ENCODE data around the gene HOMER1.
A peak's percentile ranks its signal among the peaks of the same experiment; 100 is the strongest.

The HOMER1 gene, protein sequence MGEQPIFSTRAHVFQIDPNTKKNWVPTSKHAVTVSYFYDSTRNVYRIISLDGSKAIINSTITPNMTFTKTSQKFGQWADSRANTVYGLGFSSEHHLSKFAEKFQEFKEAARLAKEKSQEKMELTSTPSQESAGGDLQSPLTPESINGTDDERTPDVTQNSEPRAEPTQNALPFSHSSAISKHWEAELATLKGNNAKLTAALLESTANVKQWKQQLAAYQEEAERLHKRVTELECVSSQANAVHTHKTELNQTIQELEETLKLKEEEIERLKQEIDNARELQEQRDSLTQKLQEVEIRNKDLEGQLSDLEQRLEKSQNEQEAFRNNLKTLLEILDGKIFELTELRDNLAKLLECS

DNA sequence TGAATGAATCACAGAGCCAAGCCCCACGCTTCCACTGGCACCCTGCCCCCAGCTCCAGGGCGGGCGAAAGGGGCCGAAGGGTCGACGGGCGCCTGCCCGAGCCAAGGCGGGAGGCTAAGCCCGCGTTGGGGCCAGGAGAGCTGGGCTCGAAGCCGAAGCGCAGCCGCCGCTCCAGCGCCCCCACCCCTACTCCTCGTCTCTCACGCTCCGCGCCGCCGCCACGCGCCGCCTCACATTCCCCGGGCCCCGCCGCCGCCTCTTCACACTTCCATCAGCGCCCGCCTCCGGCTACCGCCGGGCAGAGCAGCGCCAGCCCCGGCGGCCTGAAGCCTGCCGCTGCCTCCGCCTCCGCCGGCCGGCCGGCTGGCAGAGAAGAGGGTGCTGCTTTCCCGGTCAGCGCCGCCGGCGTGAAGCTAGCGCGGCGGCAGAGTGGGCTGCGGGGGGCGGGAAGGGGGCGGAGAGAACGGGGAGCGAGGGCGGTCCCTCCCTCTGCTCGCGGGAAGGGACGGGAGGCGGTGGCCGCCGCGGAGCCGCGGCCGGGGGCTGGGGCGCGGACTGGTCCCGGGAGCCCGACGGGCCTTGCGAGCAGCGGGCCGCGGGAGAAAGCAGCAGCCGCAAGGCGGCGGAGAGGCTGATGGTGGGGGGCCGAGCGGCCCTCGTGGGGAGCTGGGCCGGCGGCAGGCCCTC, at the start of gene HOMER1:
Gene HOMER1 (minus strand): TSS at position 431 of the 687 bp plus-strand sequence. CDS start 1,360 bp downstream, outside the sequence.
- peak; percentile 87 for DNase-seq (ENCODE audit: low read depth)
- TF ChIP-seq, protein P1, sequence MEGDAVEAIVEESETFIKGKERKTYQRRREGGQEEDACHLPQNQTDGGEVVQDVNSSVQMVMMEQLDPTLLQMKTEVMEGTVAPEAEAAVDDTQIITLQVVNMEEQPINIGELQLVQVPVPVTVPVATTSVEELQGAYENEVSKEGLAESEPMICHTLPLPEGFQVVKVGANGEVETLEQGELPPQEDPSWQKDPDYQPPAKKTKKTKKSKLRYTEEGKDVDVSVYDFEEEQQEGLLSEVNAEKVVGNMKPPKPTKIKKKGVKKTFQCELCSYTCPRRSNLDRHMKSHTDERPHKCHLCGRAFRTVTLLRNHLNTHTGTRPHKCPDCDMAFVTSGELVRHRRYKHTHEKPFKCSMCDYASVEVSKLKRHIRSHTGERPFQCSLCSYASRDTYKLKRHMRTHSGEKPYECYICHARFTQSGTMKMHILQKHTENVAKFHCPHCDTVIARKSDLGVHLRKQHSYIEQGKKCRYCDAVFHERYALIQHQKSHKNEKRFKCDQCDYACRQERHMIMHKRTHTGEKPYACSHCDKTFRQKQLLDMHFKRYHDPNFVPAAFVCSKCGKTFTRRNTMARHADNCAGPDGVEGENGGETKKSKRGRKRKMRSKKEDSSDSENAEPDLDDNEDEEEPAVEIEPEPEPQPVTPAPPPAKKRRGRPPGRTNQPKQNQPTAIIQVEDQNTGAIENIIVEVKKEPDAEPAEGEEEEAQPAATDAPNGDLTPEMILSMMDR (IDR thresholded peaks at IDR 0.05; ENCODE audit: insufficient read depth, low read depth, low read length, missing control alignments): no peak
- peak within 1 kb of the TSS; percentile 59 for H3K4me3 ChIP-seq (ENCODE audit: low read depth, low read length)

DNA sequence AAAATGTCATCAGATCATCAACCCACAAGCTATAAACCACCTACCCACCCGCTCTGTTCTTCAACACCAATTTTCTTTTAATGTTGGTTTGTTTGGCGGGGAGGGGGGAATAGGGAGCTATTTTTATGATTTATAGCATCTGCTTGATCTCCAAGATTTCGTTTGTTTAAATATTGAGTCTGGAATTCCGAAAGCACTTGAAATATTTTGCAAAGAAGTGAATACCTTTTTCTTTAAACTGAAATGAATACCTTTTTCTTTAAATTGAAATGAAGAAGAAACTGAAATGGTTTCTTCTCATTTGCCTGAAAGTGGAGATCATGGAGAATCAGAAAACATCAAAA, 49.3 kb upstream of the HOMER1 start:
- TF ChIP-seq, protein P1 (IDR thresholded peaks at IDR 0.05; ENCODE audit: insufficient read depth, low read depth, low read length, missing control alignments): no peak
- H3K4me3 ChIP-seq (ENCODE audit: low read depth, low read length): no peak overlapping the region
- DNase-seq (ENCODE audit: low read depth): no peak

DNA sequence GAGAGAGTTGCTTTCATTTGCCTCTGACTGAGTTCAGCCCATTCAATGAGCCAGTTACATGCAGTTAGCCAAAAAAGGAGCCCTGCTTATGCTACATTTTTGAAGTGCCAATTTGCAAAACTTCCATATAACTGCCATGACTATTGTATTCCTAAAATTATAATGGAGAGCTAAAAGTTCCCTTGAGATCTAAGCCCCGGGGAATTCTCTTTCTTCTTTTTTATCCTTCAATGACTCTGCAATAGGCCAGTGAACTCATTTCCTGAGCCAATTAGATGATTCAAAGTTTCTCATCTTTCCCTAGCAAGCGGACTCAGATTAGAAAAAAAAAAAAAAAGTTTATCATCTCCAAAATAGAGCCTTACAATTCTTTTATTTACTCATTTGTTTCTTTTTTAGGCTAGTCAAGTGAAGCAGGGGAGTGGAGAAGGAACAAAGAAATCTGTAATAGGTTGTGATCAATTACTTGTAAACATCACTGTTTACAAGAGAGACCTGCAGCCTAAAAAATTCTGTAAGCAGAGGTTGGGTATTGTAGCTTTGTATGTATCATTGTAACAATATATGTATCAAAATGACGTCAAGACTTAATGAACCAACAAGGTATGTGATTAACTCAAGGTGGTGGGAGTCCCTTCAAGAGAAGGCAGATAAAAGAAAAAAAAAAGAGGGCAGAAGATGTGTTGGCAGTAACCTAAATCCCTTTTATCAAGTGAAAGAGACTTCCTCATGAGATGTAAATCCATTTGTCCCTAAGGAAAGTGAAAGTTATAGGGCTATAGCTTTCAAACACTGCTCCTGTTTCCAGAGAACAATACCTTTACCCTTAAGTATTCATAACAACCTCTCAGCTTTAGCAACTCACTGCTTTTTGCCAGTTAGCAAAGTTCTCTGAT, 48.7 kb upstream of the HOMER1 start:
- TF ChIP-seq, protein P1 (IDR thresholded peaks at IDR 0.05; ENCODE audit: insufficient read depth, low read depth, low read length, missing control alignments): no peak
- DNase-seq (ENCODE audit: low read depth): no peak
- H3K4me3 ChIP-seq (ENCODE audit: low read depth, low read length): no peak overlapping the region

DNA sequence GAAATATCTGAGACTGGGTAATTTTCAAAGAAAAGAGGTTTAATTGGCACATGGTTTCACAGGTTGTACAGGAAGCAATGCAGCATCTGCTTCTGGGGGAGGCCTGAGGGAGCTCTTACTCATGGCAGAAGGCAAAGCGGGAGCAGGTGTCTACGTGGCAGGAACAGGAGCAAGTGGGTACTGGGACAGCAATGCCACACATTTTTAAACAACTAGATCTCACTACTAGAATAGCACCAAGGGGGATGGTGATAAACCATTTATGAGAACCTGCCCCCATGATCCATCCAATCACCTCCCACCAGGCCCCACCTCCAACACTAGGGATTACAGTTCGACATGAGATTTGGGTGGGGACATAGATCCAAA, 47.6 kb upstream of the HOMER1 start:
- no peak for DNase-seq (ENCODE audit: low read depth)
- no peak overlapping the region for H3K4me3 ChIP-seq (ENCODE audit: low read depth, low read length)

DNA sequence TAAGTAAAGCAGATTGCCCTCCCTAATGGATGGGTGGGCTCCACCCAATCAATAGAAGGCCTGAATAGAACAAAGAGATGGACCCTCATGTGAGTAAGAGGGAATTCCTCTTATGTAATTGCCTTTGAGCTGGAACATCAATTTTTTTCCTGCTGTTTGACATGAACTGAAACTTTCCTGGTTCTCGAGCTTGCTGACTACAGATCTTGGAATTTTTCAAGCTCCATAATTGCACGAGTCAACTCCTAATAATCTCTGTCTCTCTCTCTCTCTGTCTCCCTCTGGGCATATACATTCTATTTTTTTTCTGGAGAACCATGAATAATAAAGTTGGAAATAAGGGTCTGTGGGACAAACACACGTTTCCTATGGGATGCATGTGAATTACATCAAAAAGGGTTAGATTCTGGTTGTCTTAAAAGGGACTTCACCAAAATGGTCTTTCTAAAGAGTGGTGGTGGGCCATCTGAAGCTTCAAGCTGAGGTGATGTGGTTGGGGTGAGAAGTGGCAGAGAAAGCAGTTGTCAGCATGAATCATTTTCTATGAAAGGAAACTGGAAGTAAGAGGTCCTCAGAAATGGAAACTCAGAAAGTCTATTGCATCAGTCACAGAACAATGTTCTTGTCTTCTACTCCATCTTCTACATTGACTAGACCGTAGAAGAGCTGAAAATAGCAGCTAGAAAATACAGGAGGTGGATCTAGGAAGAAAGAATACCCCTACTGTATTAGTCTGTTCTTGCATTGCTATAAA, 47.0 kb upstream of the HOMER1 start:
- peak; percentile 75 for DNase-seq (ENCODE audit: low read depth)
- TF ChIP-seq, protein P1 (IDR thresholded peaks at IDR 0.05; ENCODE audit: insufficient read depth, low read depth, low read length, missing control alignments): no peak
- H3K4me3 ChIP-seq (ENCODE audit: low read depth, low read length): no peak overlapping the region

More for the DNA sequence above, 47.6 kb upstream of the HOMER1 start:
- TF ChIP-seq, protein P1 (IDR thresholded peaks at IDR 0.05; ENCODE audit: insufficient read depth, low read depth, low read length, missing control alignments): no peak

DNA sequence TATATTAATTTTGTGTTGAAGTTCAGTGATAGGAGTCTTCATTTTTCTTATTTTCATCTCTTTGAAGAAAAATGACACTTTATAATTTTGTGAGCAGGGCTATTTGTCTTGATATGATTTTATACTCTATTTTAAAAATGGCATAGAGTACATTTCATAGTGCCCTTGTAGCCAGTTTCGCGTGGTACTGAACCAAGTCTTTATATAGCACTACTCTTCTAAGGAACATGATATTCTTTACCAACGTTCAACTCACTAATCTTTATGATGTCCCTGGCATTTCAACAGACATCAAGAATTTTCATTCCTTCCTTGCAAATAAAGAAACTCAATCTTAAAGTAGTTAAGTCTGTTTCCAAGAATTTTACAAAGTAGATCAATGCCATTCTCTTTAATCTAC, 41.5 kb upstream of the HOMER1 start:
- H3K4me3 ChIP-seq (ENCODE audit: low read depth, low read length): no peak overlapping the region
- TF ChIP-seq, protein P1 (IDR thresholded peaks at IDR 0.05; ENCODE audit: insufficient read depth, low read depth, low read length, missing control alignments): no peak
- no peak for DNase-seq (ENCODE audit: low read depth)

Measured in GM12865 (cell line).